ENCODE measurements around the gene AGXT2. TPM values are rescaled to one million over a fixed set of nuclear protein-coding genes. Genes with fewer than 3 reads are reported as not detected.

Gene AGXT2
- total and polyA plus RNA-seq, 2 of the 13 experiments (the other 11 are each of a cell fraction or from before 2014, with no cell fraction given), result 0.04 to 0.13 TPM

- TF ChIP-seq ZNF7 (CRISPR knock-in tag; IDR thresholded peaks at IDR 0.05) (no peak), RBAK (CRISPR knock-in tag; IDR thresholded peaks at IDR 0.05) (no peak), GABPB1 (CRISPR knock-in tag; IDR thresholded peaks at IDR 0.05) (0 out of 2 replicates have a peak, but pooled peaks have one; percentile 4), MBD4 (IDR thresholded peaks at IDR 0.05; ENCODE audit: borderline replicate concordance, low read length) (no peak), RARG (CRISPR knock-in tag; IDR thresholded peaks at IDR 0.05; ENCODE audit: low read depth) (no peak), ZBTB7B (CRISPR knock-in tag; IDR thresholded peaks at IDR 0.05) (no peak), POGZ (CRISPR knock-in tag; IDR thresholded peaks at IDR 0.05) (peak; percentile 71; the same call in 1 of the 2 replicates), ATM (IDR thresholded peaks at IDR 0.05; ENCODE audit: borderline replicate concordance) (no peak), EZH2 (conservative IDR thresholded peaks at IDR 0.05; ENCODE audit: low read depth, low read length) (no peak), FOXP4 (CRISPR knock-in tag; IDR thresholded peaks at IDR 0.05) (no peak), ZC3H4 (CRISPR knock-in tag; IDR thresholded peaks at IDR 0.05; ENCODE audit: borderline replicate concordance) (no peak), ZNF773 (CRISPR knock-in tag; IDR thresholded peaks at IDR 0.05; ENCODE audit: borderline replicate concordance) (no peak), ZFYVE20 (CRISPR knock-in tag; IDR thresholded peaks at IDR 0.05; ENCODE audit: borderline replicate concordance, low read depth) (no peak), REL (CRISPR knock-in tag; conservative IDR thresholded peaks at IDR 0.05) (no peak), TFAP4 (IDR thresholded peaks at IDR 0.05; ENCODE audit: borderline replicate concordance, low read depth) (peak; percentile 88), DR1 (CRISPR knock-in tag; IDR thresholded peaks at IDR 0.05) (no peak), PRDM4 (CRISPR knock-in tag; IDR thresholded peaks at IDR 0.05; ENCODE audit: borderline replicate concordance) (no peak), BATF2 (CRISPR knock-in tag; IDR thresholded peaks at IDR 0.05) (no peak), HOXA3 (CRISPR knock-in tag; IDR thresholded peaks at IDR 0.05) (no peak), HIVEP1 (CRISPR knock-in tag; IDR thresholded peaks at IDR 0.05) (no peak), ATF3 (CRISPR knock-in tag; IDR thresholded peaks at IDR 0.05) (no peak), ZBTB44 (CRISPR knock-in tag; IDR thresholded peaks at IDR 0.05) (no peak), SSRP1 (CRISPR knock-in tag; IDR thresholded peaks at IDR 0.05) (no peak), KDM5A (IDR thresholded peaks at IDR 0.05; ENCODE audit: borderline replicate concordance, low read length) (no peak), FOSL1 (CRISPR knock-in tag; IDR thresholded peaks at IDR 0.05; ENCODE audit: borderline replicate concordance) (no peak)
These were observed 80.2 kb downstream of the AGXT2 start (continued) for GRCh38 chr5:34967540-34967939.
